GM23248 (cell line): ENCODE measurements around the gene GAGE10. TPM values are rescaled to one million over a fixed set of nuclear protein-coding genes. Genes with fewer than 3 reads are reported as not detected.

Experiments
- DNase-seq: peaks from one replicate; pipeline ENCODE4 v3.0.0-alpha.2; 2015
- H2AFZ ChIP-seq: fragments of 200-600 bp; sonication (generic); 2 replicates; pipeline ENCODE4 v1.6.1; 2016; ENCODE audit warnings: antibody characterized with exemption
- H3F3A ChIP-seq: fragments of 200-600 bp; sonication (generic); 2 replicates; pipeline ENCODE4 v1.6.1; 2016; ENCODE audit warnings: mild to moderate bottlenecking, antibody characterized with exemption, mixed run types; ENCODE audit not compliant: insufficient read depth
- H3K27ac ChIP-seq: fragments of 200-600 bp; sonication (generic); 2 replicates; pipeline ENCODE4 v1.5.1; 2016; ENCODE audit warnings: mild to moderate bottlenecking
- H3K27me3 ChIP-seq: fragments of 200-600 bp; sonication (generic); replicated peaks from 2 replicates; pipeline ENCODE4 v1.6.1; 2016; ENCODE audit warnings: mild to moderate bottlenecking; ENCODE audit not compliant: insufficient read depth
- H3K36me3 ChIP-seq: fragments of 200-600 bp; sonication (generic); 2 replicates; pipeline ENCODE4 v1.6.1; 2016; ENCODE audit warnings: low read depth, mild to moderate bottlenecking
- H3K4me1 ChIP-seq: fragments of 200-600 bp; sonication (generic); 2 replicates; pipeline ENCODE4 v1.6.1; 2016; ENCODE audit warnings: mild to moderate bottlenecking; ENCODE audit not compliant: insufficient read depth
- H3K4me2 ChIP-seq: fragments of 200-600 bp; sonication (generic); one replicate; pipeline ENCODE4 v1.6.1; 2016; ENCODE audit warnings: mild to moderate bottlenecking; ENCODE audit not compliant: unreplicated experiment
- H3K4me3 ChIP-seq: fragments of 200-600 bp; sonication (generic); 2 replicates; pipeline ENCODE4 v1.5.1; 2016; ENCODE audit warnings: mild to moderate bottlenecking
- H3K79me2 ChIP-seq: fragments of 200-600 bp; sonication (generic); 2 replicates; pipeline ENCODE4 v1.6.1; 2016; ENCODE audit warnings: mild to moderate bottlenecking; ENCODE audit not compliant: insufficient read depth
- H3K9ac ChIP-seq: fragments of 200-600 bp; sonication (generic); 2 replicates; pipeline ENCODE4 v1.6.1; 2016; ENCODE audit warnings: mild to moderate bottlenecking
- H3K9me2 ChIP-seq: fragments of 200-600 bp; sonication (generic); 2 replicates; pipeline ENCODE4 v1.6.1; 2016; ENCODE audit warnings: mixed run types, mild to moderate bottlenecking, moderate library complexity; ENCODE audit not compliant: insufficient read depth
- H3K9me3 ChIP-seq: fragments of 200-600 bp; sonication (generic); one replicate; pipeline ENCODE4 v1.6.1; 2017; ENCODE audit warnings: low read depth
- H4K20me1 ChIP-seq: fragments of 200-600 bp; sonication (generic); 2 replicates; pipeline ENCODE4 v1.6.0; 2016; ENCODE audit not compliant: insufficient read depth
- EZH2 ChIP-seq: fragments of 200-600 bp; sonication (generic); IDR thresholded peaks from 2 replicates; pipeline ENCODE4 v1.6.1; 2018; ENCODE audit warnings: antibody characterized with exemption, mild to moderate bottlenecking; ENCODE audit not compliant: insufficient read depth, poor library complexity, severe bottlenecking
- EZH2phosphoT487 ChIP-seq: fragments of 200-600 bp; sonication (generic); IDR thresholded peaks from 2 replicates; pipeline ENCODE4 v1.6.1; 2018; ENCODE audit warnings: antibody characterized with exemption, moderate library complexity, mild to moderate bottlenecking, low read depth; ENCODE audit not compliant: insufficient read depth
- WGBS, 2 experiments: methylation state at CpG; one replicate each; pipeline ENCODE4 v1.1.6; 2015 to 2017; ENCODE audit warnings: low lambda C conversion rate in 2 of 2, low coverage in 1 of 2; ENCODE audit errors: missing lambda C conversion rate in 2 of 2; 5-methylcytosine and 5-hydroxymethylcytosine counted together
- in situ Hi-C: fragments of 300-500 bp; cut with MboI; formaldehyde crosslinking; loops from 2 replicates; pipeline ENCODE4 v1.15.0; 2020
- polyA plus RNA-seq: library from polyadenylated mRNA; unstranded; fragments of >200 nt; fragmentation: Nextera tagmentation; extraction: Ambion mirVana; gene quantifications from 2 replicates; pipeline ENCODE4 v1.2.1, GENCODE V29; 2016
- total RNA-seq: library from RNA; depleted of rRNA; stranded (reverse); fragments of >200 nt; shearing (Covaris generic); gene quantifications from 2 replicates; pipeline ENCODE4 v1.2.3, GENCODE V29; 2014

GAGE10 gene
- total and polyA plus RNA-seq, 2 experiments from 2014 or later = not detected

- H3K9me2 ChIP-seq = no peaks in the 10 kb centered on the region
- in situ Hi-C loops = no loop called here
- H2AFZ ChIP-seq = no peak overlapping the region
- H3F3A ChIP-seq = no peaks in the 10 kb centered on the region
- no peaks in the 10 kb centered on the region for H3K36me3 ChIP-seq
- WGBS, 2 experiments = 53 to 74% methylated on average over 4 to 14 of the region's 20 CpGs
- no peak overlapping the region for H3K4me3 ChIP-seq
- H3K27me3 ChIP-seq = no peaks in the 10 kb centered on the region
- no peak for TF ChIP-seq EZH2
- no peak for TF ChIP-seq EZH2phosphoT487
- H3K4me2 ChIP-seq = no peak overlapping the region
- H3K9ac ChIP-seq = no peak overlapping the region
- no peaks in the 10 kb centered on the region for H3K9me3 ChIP-seq
- no peaks in the 10 kb centered on the region for H3K79me2 ChIP-seq
- H3K4me1 ChIP-seq = no peaks in the 10 kb centered on the region
- H3K27ac ChIP-seq = no peak overlapping the region
- H4K20me1 ChIP-seq = no peaks in the 10 kb centered on the region
- no peak for DNase-seq
Observed at GRCh38 chrX:49257846-49258748, 45.3 kb upstream of the GAGE10 start.

GRCh38 chrX:49258749-49259124, 44.7 kb upstream of the GAGE10 start:
- H3K9ac ChIP-seq = no peak overlapping the region
- no peaks in the 10 kb centered on the region for H3K9me3 ChIP-seq
- H3F3A ChIP-seq = no peaks in the 10 kb centered on the region
- H4K20me1 ChIP-seq = no peaks in the 10 kb centered on the region
- no peaks in the 10 kb centered on the region for H3K36me3 ChIP-seq
- H2AFZ ChIP-seq = no peak overlapping the region
- H3K4me2 ChIP-seq = no peak overlapping the region
- WGBS, 2 experiments = 65 to 72% methylated on average over 5 of the region's 5 CpGs
- no peaks in the 10 kb centered on the region for H3K79me2 ChIP-seq
- H3K9me2 ChIP-seq = no peaks in the 10 kb centered on the region
- TF ChIP-seq EZH2phosphoT487 (no peak), EZH2 (no peak)
- H3K27ac ChIP-seq = no peak overlapping the region
- in situ Hi-C loops = no loop called here
- H3K27me3 ChIP-seq = no peaks in the 10 kb centered on the region
- no peak overlapping the region for H3K4me3 ChIP-seq
- no peaks in the 10 kb centered on the region for H3K4me1 ChIP-seq
- no peak for DNase-seq

GRCh38 chrX:49260221-49260985, 43.0 kb upstream of the GAGE10 start:
- Histone ChIP-seq H3K4me2 (no peak overlapping the region), H3K9ac (no peak overlapping the region), H3F3A (no peaks in the 10 kb centered on the region), H4K20me1 (no peaks in the 10 kb centered on the region), H3K4me3 (no peak overlapping the region), H3K27me3 (no peaks in the 10 kb centered on the region), H3K79me2 (no peaks in the 10 kb centered on the region), H3K9me2 (no peaks in the 10 kb centered on the region), H3K9me3 (no peaks in the 10 kb centered on the region), H3K36me3 (no peaks in the 10 kb centered on the region), H3K27ac (no peak overlapping the region), H2AFZ (no peak overlapping the region), H3K4me1 (no peaks in the 10 kb centered on the region)
- in situ Hi-C loops = no loop called here
- WGBS, 2 experiments = 91 to 94% methylated on average over 15 to 17 of the region's 17 CpGs
- TF ChIP-seq EZH2phosphoT487 (no peak), EZH2 (no peak)
- DNase-seq = no peak

GRCh38 chrX:49262603-49263002, 40.8 kb upstream of the GAGE10 start:
- no peaks in the 10 kb centered on the region for H3K9me3 ChIP-seq
- H3K9ac ChIP-seq = no peak overlapping the region
- 0 to 18% methylated on average over 1 of the region's 1 CpG for WGBS, 2 experiments
- no peaks in the 10 kb centered on the region for H3K79me2 ChIP-seq
- TF ChIP-seq EZH2 (no peak), EZH2phosphoT487 (no peak)
- H3K9me2 ChIP-seq = no peaks in the 10 kb centered on the region
- no peak overlapping the region for H3K4me3 ChIP-seq
- no peaks in the 10 kb centered on the region for H3K36me3 ChIP-seq
- H3F3A ChIP-seq = no peaks in the 10 kb centered on the region
- H3K27ac ChIP-seq = no peak overlapping the region
- H3K27me3 ChIP-seq = no peaks in the 10 kb centered on the region
- H3K4me1 ChIP-seq = no peaks in the 10 kb centered on the region
- H2AFZ ChIP-seq = no peak overlapping the region
- H3K4me2 ChIP-seq = no peak overlapping the region
- in situ Hi-C loops = no loop called here
- no peaks in the 10 kb centered on the region for H4K20me1 ChIP-seq
- no peak for DNase-seq
